LoVo (cell line): ENCODE measurements around the gene ABCA4.

ENCODE experiments used
- DNase-seq: peaks from one replicate; pipeline ENCODE4 v3.0.0-alpha.2; 2016; ENCODE audit warnings: low spot score

The ABCA4 gene

GRCh38 chr1:94104776-94105580 lies 16.0 kb downstream of the ABCA4 start:
- DNase-seq, result no peak

GRCh38 chr1:94104127-94104684 lies 16.7 kb downstream of the ABCA4 start:
- DNase-seq, result no peak

GRCh38 chr1:94103608-94104007 lies 17.3 kb downstream of the ABCA4 start:
- DNase-seq, result no peak

GRCh38 chr1:94101613-94102525 lies 19.1 kb downstream of the ABCA4 start:
- no peak for DNase-seq

- DNase-seq, result no peak
Observed at GRCh38 chr1:94100785-94101612, 19.9 kb downstream of the ABCA4 start.

- DNase-seq, result no peak
Observed at GRCh38 chr1:94100129-94100784, 20.7 kb downstream of the ABCA4 start.

- DNase-seq, result no peak
Observed at GRCh38 chr1:94099303-94099702, 21.6 kb downstream of the ABCA4 start.

- DNase-seq, result no peak
Observed at GRCh38 chr1:94098585-94099111, 22.3 kb downstream of the ABCA4 start.

GRCh38 chr1:94096797-94097549 lies 24.0 kb downstream of the ABCA4 start:
- no peak for DNase-seq

- no peak for DNase-seq
Observed at GRCh38 chr1:94095744-94096469, 25.0 kb downstream of the ABCA4 start.

GRCh38 chr1:94095112-94095637 lies 25.8 kb downstream of the ABCA4 start:
- DNase-seq, result no peak

GRCh38 chr1:94094469-94095111 lies 26.4 kb downstream of the ABCA4 start:
- DNase-seq, result no peak

GRCh38 chr1:94093996-94094395 lies 27.0 kb downstream of the ABCA4 start:
- DNase-seq, result no peak

GRCh38 chr1:94093396-94093795 lies 27.6 kb downstream of the ABCA4 start:
- DNase-seq, result no peak

- no peak for DNase-seq
Observed at GRCh38 chr1:94092210-94092613, 28.7 kb downstream of the ABCA4 start.

GRCh38 chr1:94090761-94091160 lies 30.2 kb downstream of the ABCA4 start:
- DNase-seq, result no peak

GRCh38 chr1:94087193-94087592 lies 33.8 kb downstream of the ABCA4 start:
- no peak for DNase-seq

GRCh38 chr1:94084547-94084946 lies 36.4 kb downstream of the ABCA4 start:
- DNase-seq, result no peak

GRCh38 chr1:94084085-94084484 lies 36.9 kb downstream of the ABCA4 start:
- DNase-seq, result no peak
